Large intestine (tissue), 12 donors: ENCODE results near the gene GAGE12F. TPM values are rescaled to one million over a fixed set of nuclear protein-coding genes. Genes with fewer than 3 reads are reported as not detected.
"Not testable (repeated sequence)": the region's sequence is repeated elsewhere in the genome, so short reads cannot be mapped to it uniquely, and the experiment has no call there.

ENCODE experiments used
- DNase-seq, 2 donors: peaks; one replicate each; pipeline versions ENCODE4 v3.0.0 to v3.0.0-alpha.2; 2013
- H3K27ac ChIP-seq: one replicate; pipeline ENCODE4 v1.5.1; 2013; ENCODE audit warnings: low read length
- H3K27me3 ChIP-seq: 2 replicates; pipeline ENCODE4 v1.6.1; 2013; ENCODE audit warnings: low read length; ENCODE audit not compliant: control insufficient read depth, insufficient read depth
- H3K36me3 ChIP-seq: 2 replicates; pipeline ENCODE4 v1.6.1; 2013; ENCODE audit warnings: low read length; ENCODE audit not compliant: control insufficient read depth, insufficient read depth
- H3K4me1 ChIP-seq: one replicate; pipeline ENCODE4 v1.6.1; 2013; ENCODE audit warnings: low read length; ENCODE audit not compliant: control insufficient read depth, insufficient read depth
- H3K4me3 ChIP-seq: one replicate; pipeline ENCODE4 v1.5.1; 2013; ENCODE audit warnings: low read length
- H3K9me3 ChIP-seq: one replicate; pipeline ENCODE4 v1.6.1; 2013; ENCODE audit warnings: mild to moderate bottlenecking, low read depth, low read length, moderate library complexity; ENCODE audit not compliant: control insufficient read depth
- WGBS: methylation state at CpG from one replicate; pipeline ENCODE4 v1.1.5; 2013; ENCODE audit warnings: low lambda C conversion rate; ENCODE audit not compliant: insufficient coverage; 5-methylcytosine and 5-hydroxymethylcytosine counted together
- long read RNA-seq, 11 donors: transcript quantifications; one replicate each; lab custom pipeline, GENCODE V29; 2026
- polyA plus RNA-seq: library from polyadenylated mRNA; unstranded; fragments of 120-200 nt; gene quantifications from one replicate; pipeline ENCODE4 v1.2.1, GENCODE V29; 2013

Gene GAGE12F, protein sequence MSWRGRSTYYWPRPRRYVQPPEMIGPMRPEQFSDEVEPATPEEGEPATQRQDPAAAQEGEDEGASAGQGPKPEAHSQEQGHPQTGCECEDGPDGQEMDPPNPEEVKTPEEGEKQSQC
- polyA plus RNA-seq, result not detected
- long read RNA-seq, donor 1, result 0 reads
- long read RNA-seq, donor 2, result 0 reads
- long read RNA-seq, donor 3, result 0 reads
- long read RNA-seq, donor 4, result 0 reads
- long read RNA-seq, donor 5, result 0 reads
- long read RNA-seq, donor 6, result 0 reads
- long read RNA-seq, donor 7, result 0 reads
- long read RNA-seq, donor 8, result 0 reads
- long read RNA-seq, donor 9, result 0 reads
- long read RNA-seq, donor 10, result 0 reads
- long read RNA-seq, donor 11, result 0 reads

DNA sequence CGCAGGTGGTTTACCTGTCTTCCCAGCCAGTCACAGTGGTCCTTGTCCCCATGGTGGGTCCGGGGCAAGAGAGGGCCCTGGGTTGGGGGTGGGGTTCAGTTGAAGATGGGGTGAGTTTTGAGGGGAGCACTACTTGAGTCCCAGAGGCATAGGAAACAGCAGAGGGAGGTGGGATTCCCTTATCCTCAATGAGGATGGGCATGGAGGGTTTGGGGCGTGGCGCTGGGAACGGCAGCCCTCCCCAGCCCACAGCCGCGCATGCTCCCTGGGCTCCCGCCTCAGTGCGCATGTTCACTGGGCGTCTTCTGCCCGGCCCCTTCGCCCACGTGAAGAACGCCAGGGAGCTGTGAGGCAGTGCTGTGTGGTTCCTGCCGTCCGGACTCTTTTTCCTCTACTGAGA lies at the start of gene GAGE12F:
TSS of gene GAGE12F (plus strand) at position 301 of the 400 bp plus-strand sequence. CDS start 1,155 bp downstream, outside the sequence.
- H3K27ac ChIP-seq, H3K4me3 ChIP-seq, H3K27me3 ChIP-seq, H3K36me3 ChIP-seq, DNase-seq, H3K4me1 ChIP-seq, H3K9me3 ChIP-seq: not testable (repeated sequence)
- no CpG with 5 or more reads among the region's 16 CpGs for WGBS

DNA sequence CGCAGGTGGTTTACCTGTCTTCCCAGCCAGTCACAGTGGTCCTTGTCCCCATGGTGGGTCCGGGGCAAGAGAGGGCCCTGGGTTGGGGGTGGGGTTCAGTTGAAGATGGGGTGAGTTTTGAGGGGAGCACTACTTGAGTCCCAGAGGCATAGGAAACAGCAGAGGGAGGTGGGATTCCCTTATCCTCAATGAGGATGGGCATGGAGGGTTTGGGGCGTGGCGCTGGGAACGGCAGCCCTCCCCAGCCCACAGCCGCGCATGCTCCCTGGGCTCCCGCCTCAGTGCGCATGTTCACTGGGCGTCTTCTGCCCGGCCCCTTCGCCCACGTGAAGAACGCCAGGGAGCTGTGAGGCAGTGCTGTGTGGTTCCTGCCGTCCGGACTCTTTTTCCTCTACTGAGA lies 28.8 kb upstream of the GAGE12F start, which contains the start of gene GAGE12C:
TSS of gene GAGE12C (plus strand) at position 301 of the 400 bp plus-strand sequence. CDS start 1,155 bp downstream, outside the sequence.
- H3K27me3 ChIP-seq, H3K9me3 ChIP-seq, H3K4me3 ChIP-seq, DNase-seq, H3K27ac ChIP-seq, H3K36me3 ChIP-seq, H3K4me1 ChIP-seq: not testable (repeated sequence)
- WGBS, result no CpG with 5 or more reads among the region's 16 CpGs

DNA sequence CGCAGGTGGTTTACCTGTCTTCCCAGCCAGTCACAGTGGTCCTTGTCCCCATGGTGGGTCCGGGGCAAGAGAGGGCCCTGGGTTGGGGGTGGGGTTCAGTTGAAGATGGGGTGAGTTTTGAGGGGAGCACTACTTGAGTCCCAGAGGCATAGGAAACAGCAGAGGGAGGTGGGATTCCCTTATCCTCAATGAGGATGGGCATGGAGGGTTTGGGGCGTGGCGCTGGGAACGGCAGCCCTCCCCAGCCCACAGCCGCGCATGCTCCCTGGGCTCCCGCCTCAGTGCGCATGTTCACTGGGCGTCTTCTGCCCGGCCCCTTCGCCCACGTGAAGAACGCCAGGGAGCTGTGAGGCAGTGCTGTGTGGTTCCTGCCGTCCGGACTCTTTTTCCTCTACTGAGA lies 19.2 kb upstream of the GAGE12F start, which contains the start of gene GAGE12D:
TSS of gene GAGE12D (plus strand) at position 301 of the 400 bp plus-strand sequence. CDS start 1,155 bp downstream, outside the sequence.
- H3K4me1 ChIP-seq, H3K4me3 ChIP-seq, H3K9me3 ChIP-seq, H3K27me3 ChIP-seq, DNase-seq, H3K36me3 ChIP-seq, H3K27ac ChIP-seq: not testable (repeated sequence)
- no CpG with 5 or more reads among the region's 16 CpGs for WGBS

DNA sequence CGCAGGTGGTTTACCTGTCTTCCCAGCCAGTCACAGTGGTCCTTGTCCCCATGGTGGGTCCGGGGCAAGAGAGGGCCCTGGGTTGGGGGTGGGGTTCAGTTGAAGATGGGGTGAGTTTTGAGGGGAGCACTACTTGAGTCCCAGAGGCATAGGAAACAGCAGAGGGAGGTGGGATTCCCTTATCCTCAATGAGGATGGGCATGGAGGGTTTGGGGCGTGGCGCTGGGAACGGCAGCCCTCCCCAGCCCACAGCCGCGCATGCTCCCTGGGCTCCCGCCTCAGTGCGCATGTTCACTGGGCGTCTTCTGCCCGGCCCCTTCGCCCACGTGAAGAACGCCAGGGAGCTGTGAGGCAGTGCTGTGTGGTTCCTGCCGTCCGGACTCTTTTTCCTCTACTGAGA lies 9.7 kb upstream of the GAGE12F start, which contains the start of gene GAGE12E:
TSS of gene GAGE12E (plus strand) at position 301 of the 400 bp plus-strand sequence. CDS start 1,155 bp downstream, outside the sequence.
- H3K4me3 ChIP-seq, H3K36me3 ChIP-seq, H3K4me1 ChIP-seq, H3K9me3 ChIP-seq, DNase-seq, H3K27me3 ChIP-seq, H3K27ac ChIP-seq: not testable (repeated sequence)
- no CpG with 5 or more reads among the region's 16 CpGs for WGBS

DNA sequence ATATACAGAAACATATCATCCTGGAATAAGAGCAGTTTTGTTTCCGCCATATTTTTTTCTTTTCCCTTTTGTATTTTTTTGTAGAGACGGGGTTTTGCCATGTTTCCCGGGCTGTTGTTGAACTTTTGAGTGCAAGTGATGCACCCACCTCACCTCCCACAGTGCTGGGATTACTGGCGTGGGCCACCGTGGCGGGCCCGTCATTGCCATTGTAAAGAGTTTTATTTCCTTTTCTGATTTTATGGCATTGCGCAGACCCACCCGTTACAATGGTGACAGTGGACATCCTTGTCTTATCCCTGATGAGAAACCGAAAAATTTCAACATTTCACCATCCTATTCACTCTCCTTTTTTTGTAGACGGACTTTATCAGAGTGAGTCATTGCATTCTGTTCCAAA lies 8.1 kb downstream of the GAGE12F start:
- H3K36me3 ChIP-seq, H3K4me1 ChIP-seq, DNase-seq, H3K9me3 ChIP-seq, H3K4me3 ChIP-seq, H3K27me3 ChIP-seq, H3K27ac ChIP-seq: not testable (repeated sequence)
- WGBS, result no CpG with 5 or more reads among the region's 11 CpGs

DNA sequence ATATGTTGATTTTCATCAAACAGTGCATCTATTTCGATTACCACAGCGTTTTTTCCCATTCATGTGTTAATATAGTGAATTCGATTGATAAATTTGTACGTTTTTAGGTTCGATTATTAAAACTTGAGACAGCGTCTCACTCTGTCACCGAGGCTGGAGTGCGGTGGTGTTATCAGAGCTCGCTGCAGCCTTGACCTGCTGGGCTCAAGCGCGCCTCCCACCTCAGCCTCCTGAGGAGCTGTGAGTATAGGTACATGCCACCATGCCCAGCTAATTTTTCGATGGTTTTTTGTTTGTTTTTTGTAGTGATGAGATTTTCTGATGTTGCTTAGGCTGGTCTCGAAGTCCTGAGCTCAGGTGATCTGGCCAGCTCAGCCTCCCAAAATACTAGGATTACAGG lies 8.5 kb downstream of the GAGE12F start:
- H3K27me3 ChIP-seq, H3K36me3 ChIP-seq, DNase-seq, H3K4me3 ChIP-seq, H3K4me1 ChIP-seq, H3K27ac ChIP-seq, H3K9me3 ChIP-seq: not testable (repeated sequence)
- WGBS, result no CpG with 5 or more reads among the region's 13 CpGs

DNA sequence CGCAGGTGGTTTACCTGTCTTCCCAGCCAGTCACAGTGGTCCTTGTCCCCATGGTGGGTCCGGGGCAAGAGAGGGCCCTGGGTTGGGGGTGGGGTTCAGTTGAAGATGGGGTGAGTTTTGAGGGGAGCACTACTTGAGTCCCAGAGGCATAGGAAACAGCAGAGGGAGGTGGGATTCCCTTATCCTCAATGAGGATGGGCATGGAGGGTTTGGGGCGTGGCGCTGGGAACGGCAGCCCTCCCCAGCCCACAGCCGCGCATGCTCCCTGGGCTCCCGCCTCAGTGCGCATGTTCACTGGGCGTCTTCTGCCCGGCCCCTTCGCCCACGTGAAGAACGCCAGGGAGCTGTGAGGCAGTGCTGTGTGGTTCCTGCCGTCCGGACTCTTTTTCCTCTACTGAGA lies 9.5 kb downstream of the GAGE12F start, which contains the start of gene GAGE12G:
TSS of gene GAGE12G (plus strand) at position 301 of the 400 bp plus-strand sequence. CDS start 1,155 bp downstream, outside the sequence.
- WGBS, result no CpG with 5 or more reads among the region's 16 CpGs
- not testable (repeated sequence) for H3K4me1 ChIP-seq, H3K27me3 ChIP-seq, H3K27ac ChIP-seq, H3K9me3 ChIP-seq, DNase-seq, H3K4me3 ChIP-seq, H3K36me3 ChIP-seq

DNA sequence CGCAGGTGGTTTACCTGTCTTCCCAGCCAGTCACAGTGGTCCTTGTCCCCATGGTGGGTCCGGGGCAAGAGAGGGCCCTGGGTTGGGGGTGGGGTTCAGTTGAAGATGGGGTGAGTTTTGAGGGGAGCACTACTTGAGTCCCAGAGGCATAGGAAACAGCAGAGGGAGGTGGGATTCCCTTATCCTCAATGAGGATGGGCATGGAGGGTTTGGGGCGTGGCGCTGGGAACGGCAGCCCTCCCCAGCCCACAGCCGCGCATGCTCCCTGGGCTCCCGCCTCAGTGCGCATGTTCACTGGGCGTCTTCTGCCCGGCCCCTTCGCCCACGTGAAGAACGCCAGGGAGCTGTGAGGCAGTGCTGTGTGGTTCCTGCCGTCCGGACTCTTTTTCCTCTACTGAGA lies 19.0 kb downstream of the GAGE12F start, which contains the start of gene GAGE12H:
TSS of gene GAGE12H (plus strand) at position 301 of the 400 bp plus-strand sequence. CDS start 1,155 bp downstream, outside the sequence.
- no CpG with 5 or more reads among the region's 16 CpGs for WGBS
- H3K27me3 ChIP-seq, H3K4me1 ChIP-seq: not testable (repeated sequence)

DNA sequence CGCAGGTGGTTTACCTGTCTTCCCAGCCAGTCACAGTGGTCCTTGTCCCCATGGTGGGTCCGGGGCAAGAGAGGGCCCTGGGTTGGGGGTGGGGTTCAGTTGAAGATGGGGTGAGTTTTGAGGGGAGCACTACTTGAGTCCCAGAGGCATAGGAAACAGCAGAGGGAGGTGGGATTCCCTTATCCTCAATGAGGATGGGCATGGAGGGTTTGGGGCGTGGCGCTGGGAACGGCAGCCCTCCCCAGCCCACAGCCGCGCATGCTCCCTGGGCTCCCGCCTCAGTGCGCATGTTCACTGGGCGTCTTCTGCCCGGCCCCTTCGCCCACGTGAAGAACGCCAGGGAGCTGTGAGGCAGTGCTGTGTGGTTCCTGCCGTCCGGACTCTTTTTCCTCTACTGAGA lies 28.6 kb downstream of the GAGE12F start, which contains the start of gene GAGE2A:
TSS of gene GAGE2A (plus strand) at position 301 of the 400 bp plus-strand sequence. CDS start 1,155 bp downstream, outside the sequence.
- not testable (repeated sequence) for H3K27me3 ChIP-seq, DNase-seq, H3K27ac ChIP-seq, H3K4me3 ChIP-seq, H3K4me1 ChIP-seq, H3K36me3 ChIP-seq, H3K9me3 ChIP-seq
- WGBS, result no CpG with 5 or more reads among the region's 16 CpGs

More for the DNA sequence above, 19.0 kb downstream of the GAGE12F start, which contains the start of gene GAGE12H:
- DNase-seq, H3K4me3 ChIP-seq, H3K36me3 ChIP-seq, H3K9me3 ChIP-seq, H3K27ac ChIP-seq: not testable (repeated sequence)

DNA sequence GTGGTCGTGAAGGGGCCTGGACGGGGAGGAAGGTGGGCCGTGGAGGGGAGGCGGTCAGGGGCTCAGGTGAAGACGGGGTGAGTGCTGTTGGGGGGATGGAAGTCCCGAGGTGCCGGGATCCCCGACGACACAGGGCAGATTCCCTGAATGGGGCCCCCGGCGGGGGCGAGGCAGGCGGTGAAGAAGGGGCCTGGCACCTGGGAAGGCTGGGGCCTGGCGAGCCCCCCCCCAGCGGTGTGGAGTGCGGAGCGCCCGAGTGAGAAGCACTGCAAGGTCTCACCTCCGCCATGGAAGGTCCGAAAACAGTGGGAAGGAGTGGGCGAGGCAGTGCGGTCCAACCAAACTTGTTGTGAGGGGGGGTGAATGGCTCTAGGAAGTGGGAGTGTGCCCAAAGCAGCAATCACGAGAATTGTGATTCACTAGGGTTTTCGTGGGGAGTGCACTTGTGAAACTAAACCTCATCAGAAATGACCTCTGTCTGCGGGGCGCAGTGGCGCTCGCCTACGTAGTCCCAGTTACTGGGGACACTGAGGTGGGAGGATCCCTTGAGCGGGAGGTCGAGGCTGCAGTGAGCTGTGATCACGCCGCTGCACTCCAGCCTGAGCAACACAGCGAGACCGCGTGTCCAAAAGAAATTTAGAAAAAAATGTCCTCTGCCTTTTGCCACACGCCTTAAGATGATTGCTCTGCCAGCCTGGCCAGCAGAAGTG lies 29.3 kb downstream of the GAGE12F start:
- not testable (repeated sequence) for H3K27ac ChIP-seq, DNase-seq, H3K27me3 ChIP-seq, H3K4me1 ChIP-seq, H3K4me3 ChIP-seq, H3K9me3 ChIP-seq, H3K36me3 ChIP-seq
- WGBS, result no CpG with 5 or more reads among the region's 37 CpGs
